Mesenchymal stem cell (in vitro differentiated cells and primary cell): Measurements from ENCODE around the gene OLIG3. TPM values are rescaled to one million over a fixed set of nuclear protein-coding genes. Genes with fewer than 3 reads are reported as not detected.

ENCODE experiments used
- DNase-seq: peaks from one replicate; pipeline ENCODE4 v3.0.0-alpha.2; 2013
- H2AFZ ChIP-seq: one replicate; pipeline ENCODE4 v1.6.1; 2013; ENCODE audit warnings: low read depth, mild to moderate bottlenecking, control low read depth, inconsistent platforms, low read length, moderate library complexity
- H2AK5ac ChIP-seq: 2 replicates; pipeline ENCODE4 v1.6.1; 2013; ENCODE audit warnings: low read length, moderate library complexity, mild to moderate bottlenecking, inconsistent platforms; ENCODE audit not compliant: severe bottlenecking
- H2BK120ac ChIP-seq: one replicate; pipeline ENCODE4 v1.6.1; 2013; ENCODE audit warnings: low read depth, mild to moderate bottlenecking, inconsistent platforms, low read length, moderate library complexity
- H2BK12ac ChIP-seq, 2 experiments: one replicate each; pipeline ENCODE4 v1.6.1; 2013; ENCODE audit warnings: inconsistent platforms in 2 of 2, low read length in 2 of 2, mild to moderate bottlenecking in 2 of 2, moderate library complexity in 2 of 2, control low read depth in 1 of 2
- H2BK15ac ChIP-seq: one replicate; pipeline ENCODE4 v1.6.1; 2013; ENCODE audit warnings: mild to moderate bottlenecking, low read depth, inconsistent platforms; ENCODE audit not compliant: poor library complexity, severe bottlenecking
- H2BK5ac ChIP-seq: 2 replicates; pipeline ENCODE4 v1.6.1; 2013; ENCODE audit warnings: low read depth, mild to moderate bottlenecking, low read length, control low read depth, inconsistent platforms; ENCODE audit not compliant: poor library complexity, severe bottlenecking
- H3K14ac ChIP-seq, 2 experiments: one replicate each; pipeline ENCODE4 v1.6.1; 2013; ENCODE audit warnings: inconsistent platforms in 2 of 2, low read length in 2 of 2, control low read depth in 1 of 2, mild to moderate bottlenecking in 1 of 2, moderate library complexity in 1 of 2
- H3K18ac ChIP-seq, 2 experiments: one replicate each; pipeline ENCODE4 v1.6.1; 2013; ENCODE audit warnings: inconsistent platforms in 2 of 2, low read length in 2 of 2, control low read depth in 1 of 2, low read depth in 1 of 2, mild to moderate bottlenecking in 1 of 2
- H3K23ac ChIP-seq, 2 experiments: one replicate each; pipeline ENCODE4 v1.6.1; 2013; ENCODE audit warnings: inconsistent platforms in 2 of 2, low read length in 2 of 2, mild to moderate bottlenecking in 2 of 2, moderate library complexity in 2 of 2, control low read depth in 1 of 2
- H3K27ac ChIP-seq: 2 replicates; pipeline ENCODE4 v1.5.1; 2013; ENCODE audit warnings: mild to moderate bottlenecking, moderate library complexity, low read length, control low read depth, inconsistent platforms; ENCODE audit not compliant: poor library complexity, severe bottlenecking
- H3K27me3 ChIP-seq, 2 experiments: 2 replicates each; pipeline versions ENCODE4 v1.6.1 to v1.7.0; 2013; ENCODE audit warnings: low read length in 2 of 2, mild to moderate bottlenecking in 2 of 2, moderate library complexity in 2 of 2, control low read depth in 1 of 2, inconsistent platforms in 1 of 2; ENCODE audit not compliant: control insufficient read depth in 1 of 2, insufficient read depth in 1 of 2
- H3K36me3 ChIP-seq, 2 experiments: 2 replicates each; pipeline versions ENCODE4 v1.6.1 to v1.7.0; 2013; ENCODE audit warnings: low read length in 2 of 2, control low read depth in 1 of 2, inconsistent platforms in 1 of 2, low read depth in 1 of 2, mild to moderate bottlenecking in 1 of 2; ENCODE audit not compliant: insufficient read depth in 2 of 2, control insufficient read depth in 1 of 2
- H3K4ac ChIP-seq, 2 experiments: one replicate each; pipeline ENCODE4 v1.6.1; 2013; ENCODE audit warnings: inconsistent platforms in 2 of 2, low read length in 2 of 2, mild to moderate bottlenecking in 2 of 2, moderate library complexity in 2 of 2, control low read depth in 1 of 2, low read depth in 1 of 2
- H3K4me1 ChIP-seq: 2 replicates; pipeline ENCODE4 v1.6.1; 2013; ENCODE audit warnings: low read depth, low read length, control low read depth; ENCODE audit not compliant: control insufficient read depth, insufficient read depth
- H3K4me2 ChIP-seq: 2 replicates; pipeline ENCODE4 v1.6.1; 2013; ENCODE audit warnings: low read length, mild to moderate bottlenecking, inconsistent platforms; ENCODE audit not compliant: poor library complexity, severe bottlenecking
- H3K4me3 ChIP-seq, 2 experiments: 2 replicates each; pipeline versions ENCODE4 v1.5.1 to v1.7.0; 2013; ENCODE audit warnings: low read length in 2 of 2, mild to moderate bottlenecking in 2 of 2, control low read depth in 1 of 2, low read depth in 1 of 2; ENCODE audit not compliant: insufficient read depth in 1 of 2
- H3K79me1 ChIP-seq: replicated peaks from 2 replicates; pipeline ENCODE4 v1.6.1; 2013; ENCODE audit warnings: mild to moderate bottlenecking, control low read depth, low read length, inconsistent platforms; ENCODE audit not compliant: poor library complexity, severe bottlenecking
- H3K9ac ChIP-seq: 2 replicates; pipeline ENCODE4 v1.7.0; 2013; ENCODE audit warnings: mild to moderate bottlenecking, low read length, moderate library complexity
- H3K9me3 ChIP-seq: 2 replicates; pipeline ENCODE4 v1.7.0; 2013; ENCODE audit warnings: mild to moderate bottlenecking, low read length; ENCODE audit not compliant: control insufficient read depth
- H4K8ac ChIP-seq: one replicate; pipeline ENCODE4 v1.6.1; 2013; ENCODE audit warnings: inconsistent platforms, mild to moderate bottlenecking, low read length, moderate library complexity
- H4K91ac ChIP-seq: one replicate; pipeline ENCODE4 v1.6.1; 2013; ENCODE audit warnings: mild to moderate bottlenecking, low read length, inconsistent platforms
- WGBS: methylation state at CpG from one replicate; pipeline ENCODE4 v1.1.7; 2013; ENCODE audit warnings: mixed read lengths; 5-methylcytosine and 5-hydroxymethylcytosine counted together
- polyA plus RNA-seq, 2 experiments: library from polyadenylated mRNA; stranded (reverse); fragments of 200-250 nt; gene quantifications; one replicate each; pipeline ENCODE4 v1.2.3, GENCODE V29; 2013

Gene OLIG3
- not detected for polyA plus RNA-seq (2013, experiment 1 of 2)
- not detected for polyA plus RNA-seq (2013, experiment 2 of 2)

DNA sequence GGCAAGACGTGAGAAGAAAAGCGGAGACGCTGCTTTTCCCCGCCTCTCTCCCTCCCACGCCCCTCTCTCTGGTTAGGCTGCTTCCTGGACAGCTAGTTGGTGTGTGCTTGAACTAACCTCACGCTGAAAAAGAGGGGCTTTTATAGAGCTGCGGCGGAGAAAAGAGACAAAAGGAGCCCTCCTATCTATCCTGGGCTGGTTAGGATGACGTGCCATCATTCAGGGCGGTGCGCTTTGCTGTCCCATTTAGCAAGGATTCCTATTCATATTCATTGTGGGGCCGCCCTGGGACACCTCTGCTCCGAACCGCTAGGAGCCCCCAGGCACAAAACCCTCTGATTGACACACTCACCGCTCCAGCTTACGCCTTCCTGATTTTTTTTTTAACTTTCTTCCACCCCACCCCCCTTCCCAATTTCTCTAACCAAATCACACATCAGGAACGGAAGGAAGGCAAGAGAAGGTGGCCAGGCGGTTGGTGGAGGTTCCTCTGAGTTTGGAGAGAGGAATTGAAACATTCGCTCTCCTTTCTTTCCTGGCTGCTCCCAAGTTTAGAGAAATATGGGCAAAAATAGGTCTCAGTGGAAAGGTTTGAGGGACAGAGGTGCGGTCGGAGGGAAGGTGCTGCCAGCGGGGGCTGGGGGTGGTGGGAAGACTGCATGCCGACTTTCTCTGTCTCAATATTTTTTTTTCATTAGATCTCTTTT, at the start of gene OLIG3:
Gene OLIG3 (minus strand): TSS at position 114 of the 707 bp plus-strand sequence. CDS start 224 bp downstream, outside the sequence.
- H2BK15ac ChIP-seq: no peak within 1 kb of the TSS
- no peak within 1 kb of the TSS for H3K27ac ChIP-seq
- no peak within 1 kb of the TSS for H2BK120ac ChIP-seq
- no peaks in the 10 kb centered on the region for H3K9me3 ChIP-seq
- no peak within 1 kb of the TSS for H3K4me3 ChIP-seq
- no peak for DNase-seq
- under 1% methylated on average over 15 of the region's 23 CpGs for WGBS
- peaks cover 30% of the 10 kb centered on the region for H3K4me1 ChIP-seq
- H3K23ac ChIP-seq: peak within 1 kb of the TSS in 1 of 2 experiments; percentile 46
- H2AK5ac ChIP-seq: no peak within 1 kb of the TSS
- H3K4me2 ChIP-seq: no peak within 1 kb of the TSS
- H3K27me3 ChIP-seq: peaks cover 98% of the 10 kb centered on the region in 2 experiments
- no peak within 1 kb of the TSS for H3K9ac ChIP-seq
- no peak within 1 kb of the TSS for H3K4ac ChIP-seq
- peak within 1 kb of the TSS; percentile 31 for H2AFZ ChIP-seq
- no peaks in the 10 kb centered on the region for H3K79me1 ChIP-seq
- no peak within 1 kb of the TSS for H3K18ac ChIP-seq
- no peak within 1 kb of the TSS for H4K8ac ChIP-seq
- H3K14ac ChIP-seq: no peak within 1 kb of the TSS
- H3K36me3 ChIP-seq: no peaks in the 10 kb centered on the region
- no peak within 1 kb of the TSS for H2BK5ac ChIP-seq
- H2BK12ac ChIP-seq: no peak within 1 kb of the TSS
- H4K91ac ChIP-seq: no peak within 1 kb of the TSS

DNA sequence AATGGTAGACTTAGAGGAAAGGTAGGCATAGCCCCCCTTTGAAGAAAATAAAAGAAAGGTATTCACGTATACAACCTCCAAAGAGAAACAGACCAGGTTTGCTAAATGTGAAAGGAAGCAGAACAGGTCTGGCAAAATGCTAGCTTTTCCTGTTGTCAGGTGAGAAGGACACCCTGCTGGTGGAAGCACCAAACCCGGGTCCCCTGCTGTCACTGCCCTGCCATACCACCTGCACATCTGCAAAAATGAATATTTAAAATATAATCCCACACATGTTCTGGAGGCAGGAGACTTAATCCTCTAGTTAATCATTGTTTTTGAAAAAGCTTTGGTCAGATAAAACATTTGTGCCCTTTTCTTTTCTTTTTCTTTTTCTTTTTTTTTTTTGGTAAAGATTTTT, 48.9 kb upstream of the OLIG3 start:
- H3K27me3 ChIP-seq: no peaks in the 10 kb centered on the region
- H3K36me3 ChIP-seq: no peaks in the 10 kb centered on the region
- H4K8ac ChIP-seq: no peak overlapping the region
- H3K18ac ChIP-seq: no peak overlapping the region
- no peak overlapping the region for H3K4me3 ChIP-seq
- no peaks in the 10 kb centered on the region for H3K4me1 ChIP-seq
- H3K4ac ChIP-seq: no peak overlapping the region
- H2AK5ac ChIP-seq: no peak overlapping the region
- DNase-seq: no peak
- H3K4me2 ChIP-seq: no peak overlapping the region
- H3K23ac ChIP-seq: no peak overlapping the region
- no peak overlapping the region for H2BK120ac ChIP-seq
- H2BK12ac ChIP-seq: no peak overlapping the region
- no peak overlapping the region for H3K27ac ChIP-seq
- no peak overlapping the region for H3K9ac ChIP-seq
- no peak overlapping the region for H2BK5ac ChIP-seq
- no peaks in the 10 kb centered on the region for H3K79me1 ChIP-seq
- WGBS: 43% methylated on average over 1 of the region's 2 CpGs
- H3K9me3 ChIP-seq: peaks cover 3% of the 10 kb centered on the region
- H2AFZ ChIP-seq: no peak overlapping the region
- H4K91ac ChIP-seq: no peak overlapping the region
- H2BK15ac ChIP-seq: no peak overlapping the region
- no peak overlapping the region for H3K14ac ChIP-seq

DNA sequence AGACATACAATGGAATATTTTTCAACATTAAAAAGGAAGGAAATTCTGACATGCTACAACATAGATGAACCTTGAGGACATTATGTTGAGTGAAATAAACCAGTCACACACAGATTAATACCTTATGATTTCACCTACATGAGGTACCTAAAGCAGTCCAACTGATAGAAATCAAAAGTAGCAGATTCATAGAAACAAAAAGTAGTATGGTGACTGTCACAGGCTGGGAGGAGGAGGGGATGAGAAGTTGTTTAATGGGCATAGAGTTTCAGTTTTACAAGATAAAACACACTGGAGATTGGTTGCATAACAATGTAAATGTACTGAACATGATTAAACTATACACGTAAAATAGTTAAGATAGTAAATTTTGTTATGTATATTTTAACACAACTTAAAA, 48.5 kb upstream of the OLIG3 start:
- H3K4me2 ChIP-seq: no peak overlapping the region
- H3K27ac ChIP-seq: no peak overlapping the region
- H3K27me3 ChIP-seq: no peaks in the 10 kb centered on the region
- no peak overlapping the region for H2BK15ac ChIP-seq
- no peaks in the 10 kb centered on the region for H3K4me1 ChIP-seq
- no peak overlapping the region for H3K23ac ChIP-seq
- H3K9ac ChIP-seq: no peak overlapping the region
- no peak overlapping the region for H2AK5ac ChIP-seq
- no peaks in the 10 kb centered on the region for H3K9me3 ChIP-seq
- H3K18ac ChIP-seq: no peak overlapping the region
- H3K4ac ChIP-seq: no peak overlapping the region
- H3K36me3 ChIP-seq: no peaks in the 10 kb centered on the region
- H4K91ac ChIP-seq: no peak overlapping the region
- no peak for DNase-seq
- H3K14ac ChIP-seq: no peak overlapping the region
- WGBS: no CpG with 5 or more reads among the region's 1 CpG
- no peak overlapping the region for H3K4me3 ChIP-seq
- no peaks in the 10 kb centered on the region for H3K79me1 ChIP-seq
- no peak overlapping the region for H2BK5ac ChIP-seq
- no peak overlapping the region for H4K8ac ChIP-seq
- H2AFZ ChIP-seq: no peak overlapping the region
- H2BK12ac ChIP-seq: no peak overlapping the region
- H2BK120ac ChIP-seq: no peak overlapping the region

DNA sequence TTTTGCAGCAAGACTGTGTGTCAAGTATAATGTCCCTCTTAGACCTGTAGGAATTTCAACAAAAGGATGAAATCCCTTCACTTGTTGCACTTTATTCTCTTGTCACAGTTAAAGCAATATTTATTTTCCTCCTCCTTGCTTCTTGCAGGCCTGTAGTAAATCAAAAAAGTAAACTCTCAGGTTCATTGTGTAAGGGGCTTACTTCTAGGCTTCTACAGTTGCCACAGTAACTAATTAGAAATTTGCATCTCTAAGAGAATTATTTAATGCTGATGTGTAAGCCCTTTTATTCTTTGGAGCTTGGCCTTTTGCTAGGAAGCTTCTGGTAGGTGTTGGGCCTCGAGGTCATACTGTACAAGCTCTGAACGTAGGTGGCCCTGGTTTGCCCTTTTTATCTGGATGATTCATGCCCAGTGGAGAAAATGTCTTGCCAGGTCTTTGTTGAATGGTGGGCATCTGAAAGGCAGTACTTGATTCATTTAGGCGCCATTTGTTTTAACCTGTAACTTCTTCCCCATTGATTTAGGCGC, 47.4 kb upstream of the OLIG3 start:
- Histone ChIP-seq H3K9ac (no peak overlapping the region), H3K4ac (no peak overlapping the region), H3K4me1 (no peaks in the 10 kb centered on the region), H3K14ac (no peak overlapping the region), H3K23ac (no peak overlapping the region), H4K91ac (no peak overlapping the region), H3K27me3 (peaks cover 3 to 4% of the 10 kb centered on the region in 2 experiments), H2BK120ac (no peak overlapping the region), H3K18ac (no peak overlapping the region), H2BK15ac (no peak overlapping the region), H3K9me3 (no peaks in the 10 kb centered on the region), H4K8ac (no peak overlapping the region), H2AK5ac (no peak overlapping the region), H3K36me3 (no peaks in the 10 kb centered on the region), H2BK5ac (no peak overlapping the region), H3K4me2 (no peak overlapping the region), H2BK12ac (no peak overlapping the region), H3K4me3 (no peak overlapping the region), H2AFZ (no peak overlapping the region), H3K27ac (no peak overlapping the region), H3K79me1 (no peaks in the 10 kb centered on the region)
- DNase-seq: no peak
- WGBS: 54% methylated on average over 4 of the region's 4 CpGs
